Caco-2 (cell line): ENCODE data around the gene TTC5. TPM values are rescaled to one million over a fixed set of nuclear protein-coding genes. Genes with fewer than 3 reads are reported as not detected.

ENCODE experiments used
- BruUV-seq: library from RNA; stranded (reverse); fragments of 400-500 nt; replicated peaks from 2 replicates; lab custom pipeline; 2021; lab: Mats Ljungman, UMichigan
- CTCF ChIA-PET: fragments of 300-600 bp; sonication (Branson Sonifier 250); formaldehyde crosslinking; loops from one replicate; lab custom pipeline; 2022; ENCODE audit warnings: antibody characterized with exemption; lab: Charles Lee
- POLR2A ChIA-PET: fragments of 300-600 bp; sonication (Branson Sonifier 250); formaldehyde crosslinking; loops from one replicate; lab custom pipeline; 2022; ENCODE audit warnings: antibody characterized with exemption; lab: Charles Lee
- DNase-seq, 2 experiments: peaks; one replicate each; pipeline versions ENCODE4 v3.0.0 to v3.0.0-alpha.2; 2020 to 2022
- H3K27me3 ChIP-seq: replicated peaks from 2 replicates; pipeline ENCODE4 v1.6.0; 2011; ENCODE audit warnings: low read length; ENCODE audit not compliant: control insufficient read depth, insufficient read depth
- H3K36me3 ChIP-seq: 2 replicates; pipeline ENCODE4 v1.5.1; 2011; ENCODE audit warnings: low read length; ENCODE audit not compliant: control insufficient read depth, insufficient read depth
- H3K4me1 ChIP-seq: fragments of 250-450 bp; sonication (Bioruptor Pico); 2 replicates; pipeline ENCODE4 v1.5.1; 2020; ENCODE audit warnings: mild to moderate bottlenecking
- H3K4me3 ChIP-seq: 2 replicates; pipeline ENCODE4 v1.5.1; 2011; ENCODE audit warnings: low read depth, mild to moderate bottlenecking, control low read depth, low read length
- H3K9me3 ChIP-seq: fragments of 250-450 bp; sonication (Bioruptor Pico); 2 replicates; pipeline ENCODE4 v1.5.1; 2020; ENCODE audit warnings: mild to moderate bottlenecking, moderate library complexity
- H3K27ac Mint-ChIP-seq: one replicate; pipeline ENCODE4 v1.8.0; 2022; ENCODE audit warnings: mixed read lengths; ENCODE audit not compliant: unreplicated experiment
- H3K27me3 Mint-ChIP-seq: one replicate; pipeline ENCODE4 v1.8.0; 2022; ENCODE audit warnings: mixed read lengths; ENCODE audit not compliant: insufficient read depth, unreplicated experiment
- H3K36me3 Mint-ChIP-seq: one replicate; pipeline ENCODE4 v1.8.0; 2022; ENCODE audit warnings: mild to moderate bottlenecking, mixed read lengths; ENCODE audit not compliant: insufficient read depth, unreplicated experiment
- H3K4me1 Mint-ChIP-seq: one replicate; pipeline ENCODE4 v1.8.0; 2022; ENCODE audit warnings: low read depth, mixed read lengths; ENCODE audit not compliant: unreplicated experiment
- H3K4me3 Mint-ChIP-seq: one replicate; pipeline ENCODE4 v1.8.0; 2022; ENCODE audit warnings: mild to moderate bottlenecking, moderate library complexity, mixed read lengths; ENCODE audit not compliant: unreplicated experiment
- H3K9me3 Mint-ChIP-seq: one replicate; pipeline ENCODE4 v1.8.0; 2022; ENCODE audit warnings: mixed read lengths; ENCODE audit not compliant: unreplicated experiment
- intact Hi-C: fragments of 100-400 bp; cut with micrococcal nuclease; formaldehyde crosslinking; loops from one replicate; pipeline ENCODE4 v1.10.0; 2022; ENCODE audit not compliant: unreplicated experiment
- total RNA-seq: library from RNA; stranded (reverse); gene quantifications from 2 replicates; pipeline ENCODE4 v1.2.3, GENCODE V29; 2022
- TF ChIP-seq, protein P1 (sequence below), 2 experiments: fragments of 200-600 bp in 1 of 2; IDR thresholded peaks; 1 replicate in 1 of 2; 2 replicates in 1 of 2; pipeline versions ENCODE4 v1.5.1 to v1.8.0; 2011 to 2022; ENCODE audit warnings: antibody characterized with exemption in 1 of 2, control low read depth in 1 of 2, inconsistent platforms in 1 of 2, low read depth in 1 of 2, low read length in 1 of 2, mild to moderate bottlenecking in 1 of 2, moderate library complexity in 1 of 2; ENCODE audit not compliant: insufficient read depth in 1 of 2, severe bottlenecking in 1 of 2, unreplicated experiment in 1 of 2

TTC5 gene
- total RNA-seq, 1 experiment from 2014 or later = 27.2 TPM

DNA sequence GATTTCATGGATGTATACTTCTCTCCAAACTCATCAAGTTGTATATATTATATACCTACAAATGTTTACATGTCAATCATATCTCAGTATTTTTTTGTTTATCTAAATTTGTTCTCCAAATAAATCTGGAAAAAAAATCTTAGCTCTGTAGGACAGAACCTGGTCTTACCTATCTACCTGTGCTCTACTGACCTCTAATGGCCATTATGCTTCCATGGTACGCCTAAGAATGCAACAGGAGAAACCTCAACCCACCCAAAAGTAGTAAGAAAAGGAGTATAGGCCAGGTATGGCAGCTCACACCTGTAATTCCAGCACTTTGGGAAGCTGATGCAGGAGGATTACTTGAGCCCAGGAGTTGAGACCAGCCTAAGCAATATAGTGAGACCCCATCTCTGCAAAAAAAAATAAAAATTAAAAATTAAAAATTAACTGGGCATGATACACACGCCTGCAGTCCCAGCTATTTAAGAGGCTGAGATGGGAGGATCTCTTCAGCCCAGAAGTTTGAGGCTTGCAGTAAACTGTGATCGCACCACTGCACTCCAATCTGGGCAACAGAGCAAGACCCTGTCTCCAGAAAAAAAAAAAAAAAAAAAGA, 58.0 kb downstream of the TTC5 start:
- H3K27ac Mint-ChIP-seq = no peak overlapping the region
- Histone ChIP-seq H3K9me3 (peaks cover 4% of the 10 kb centered on the region), H3K4me1 (no peaks in the 10 kb centered on the region), H3K36me3 (no peaks in the 10 kb centered on the region), H3K27me3 (no peaks in the 10 kb centered on the region; the same call in 1 of the 2 replicates), H3K4me3 (no peak overlapping the region)
- H3K9me3 Mint-ChIP-seq = peaks cover 8% of the 10 kb centered on the region
- ChIA-PET CTCF (interaction anchor here (0.5 to 1.0 kb wide), 3 partner anchors 47 to 95 kb away, joined by 3 to 4 read pairs (median 3); no protein-coding TSS in a partner anchor), POLR2A (no interaction called here)
- peaks cover 3% of the 10 kb centered on the region for H3K27me3 Mint-ChIP-seq
- BruUV-seq = no TSS peak
- H3K4me3 Mint-ChIP-seq = no peak overlapping the region
- TF ChIP-seq, protein P1, sequence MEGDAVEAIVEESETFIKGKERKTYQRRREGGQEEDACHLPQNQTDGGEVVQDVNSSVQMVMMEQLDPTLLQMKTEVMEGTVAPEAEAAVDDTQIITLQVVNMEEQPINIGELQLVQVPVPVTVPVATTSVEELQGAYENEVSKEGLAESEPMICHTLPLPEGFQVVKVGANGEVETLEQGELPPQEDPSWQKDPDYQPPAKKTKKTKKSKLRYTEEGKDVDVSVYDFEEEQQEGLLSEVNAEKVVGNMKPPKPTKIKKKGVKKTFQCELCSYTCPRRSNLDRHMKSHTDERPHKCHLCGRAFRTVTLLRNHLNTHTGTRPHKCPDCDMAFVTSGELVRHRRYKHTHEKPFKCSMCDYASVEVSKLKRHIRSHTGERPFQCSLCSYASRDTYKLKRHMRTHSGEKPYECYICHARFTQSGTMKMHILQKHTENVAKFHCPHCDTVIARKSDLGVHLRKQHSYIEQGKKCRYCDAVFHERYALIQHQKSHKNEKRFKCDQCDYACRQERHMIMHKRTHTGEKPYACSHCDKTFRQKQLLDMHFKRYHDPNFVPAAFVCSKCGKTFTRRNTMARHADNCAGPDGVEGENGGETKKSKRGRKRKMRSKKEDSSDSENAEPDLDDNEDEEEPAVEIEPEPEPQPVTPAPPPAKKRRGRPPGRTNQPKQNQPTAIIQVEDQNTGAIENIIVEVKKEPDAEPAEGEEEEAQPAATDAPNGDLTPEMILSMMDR (IDR thresholded peaks at IDR 0.05; ENCODE audit: insufficient read depth in 1 of 2, low read depth in 1 of 2, low read length in 1 of 2, severe bottlenecking in 1 of 2, unreplicated experiment in 1 of 2) = peak; percentile 52 to 75
- intact Hi-C loops = no loop called here
- DNase-seq = peak in 1 of 2 experiments; percentile 34
- no peaks in the 10 kb centered on the region for H3K36me3 Mint-ChIP-seq
- H3K4me1 Mint-ChIP-seq = no peaks in the 10 kb centered on the region

Other genes with a start within 250 kb of the TTC5 start
- gene OR4L1, start 245.9 kb downstream of the TTC5 start, total RNA-seq = not detected in 2 replicates
- gene OR4K17, start 195.2 kb downstream of the TTC5 start, total RNA-seq = not detected in 2 replicates
- not detected in 2 replicates for gene OR4N5, start 167.1 kb downstream of the TTC5 start, total RNA-seq
- gene OR11G2, start 115.1 kb downstream of the TTC5 start, total RNA-seq = not detected in 2 replicates
- gene OR11H6, start 82.2 kb downstream of the TTC5 start, total RNA-seq = not detected in 2 replicates
- not detected in 2 replicates for gene OR11H7, start 77.0 kb downstream of the TTC5 start, total RNA-seq
- not detected in 2 replicates for gene OR11H4, start 66.7 kb downstream of the TTC5 start, total RNA-seq
- gene CCNB1IP1, start 27.3 kb upstream of the TTC5 start, total RNA-seq = 111 and 118 TPM in 2 replicates
- 41.1 and 49.4 TPM in 2 replicates for gene PARP2, start 37.7 kb upstream of the TTC5 start, total RNA-seq
- 18.8 and 23.2 TPM in 2 replicates for gene TEP1, start 107.5 kb upstream of the TTC5 start, total RNA-seq
- not detected in 2 replicates for gene KLHL33, start 130.2 kb upstream of the TTC5 start, total RNA-seq
- 63.1 and 64.3 TPM in 2 replicates for gene OSGEP, start 148.9 kb upstream of the TTC5 start, total RNA-seq
- 176 and 185 TPM in 2 replicates for gene APEX1, start 149.3 kb upstream of the TTC5 start, total RNA-seq
- gene PIP4P1, start 155.5 kb upstream of the TTC5 start, total RNA-seq = 39.6 and 46.2 TPM in 2 replicates
- gene PNP, start 163.5 kb upstream of the TTC5 start, total RNA-seq = 59.1 and 67.2 TPM in 2 replicates
- 0.28 TPM in 1 of 2 replicates, not detected in the other for gene RNASE10, start 199.6 kb upstream of the TTC5 start, total RNA-seq